ENCODE results near the gene STAC.

Gene STAC

GRCh38 chr3:36476286-36476942 lies 96.1 kb downstream of the STAC start:
- Mint-ChIP-seq H3K4me1 (ENCODE audit: low read depth) (no peaks in the 10 kb centered on the region), H3K27me3 (ENCODE audit: low read depth) (no peaks in the 10 kb centered on the region), H3K36me3 (ENCODE audit: low read depth) (no peaks in the 10 kb centered on the region), H3K9me3 (no peaks in the 10 kb centered on the region), H3K4me3 (no peak overlapping the region), H3K27ac (no peak overlapping the region)
- no peak for DNase-seq (ENCODE audit: low spot score)

GRCh38 chr3:36477655-36478054 lies 97.4 kb downstream of the STAC start:
- no peak for DNase-seq (ENCODE audit: low spot score)
- H3K9me3 Mint-ChIP-seq, result no peaks in the 10 kb centered on the region
- H3K36me3 Mint-ChIP-seq (ENCODE audit: low read depth), result no peaks in the 10 kb centered on the region
- H3K27ac Mint-ChIP-seq, result no peak overlapping the region
- H3K27me3 Mint-ChIP-seq (ENCODE audit: low read depth), result no peaks in the 10 kb centered on the region
- no peak overlapping the region for H3K4me3 Mint-ChIP-seq
- no peaks in the 10 kb centered on the region for H3K4me1 Mint-ChIP-seq (ENCODE audit: low read depth)

GRCh38 chr3:36480911-36481648 lies 100.8 kb downstream of the STAC start:
- H3K27me3 Mint-ChIP-seq (ENCODE audit: low read depth), result no peaks in the 10 kb centered on the region
- no peak overlapping the region for H3K27ac Mint-ChIP-seq
- H3K9me3 Mint-ChIP-seq, result no peaks in the 10 kb centered on the region
- no peak overlapping the region for H3K4me3 Mint-ChIP-seq
- no peak for DNase-seq (ENCODE audit: low spot score)
- no peaks in the 10 kb centered on the region for H3K36me3 Mint-ChIP-seq (ENCODE audit: low read depth)
- no peaks in the 10 kb centered on the region for H3K4me1 Mint-ChIP-seq (ENCODE audit: low read depth)

- Mint-ChIP-seq H3K4me3 (no peak overlapping the region), H3K36me3 (ENCODE audit: low read depth) (no peaks in the 10 kb centered on the region), H3K27ac (no peak overlapping the region), H3K27me3 (ENCODE audit: low read depth) (no peaks in the 10 kb centered on the region), H3K4me1 (ENCODE audit: low read depth) (no peaks in the 10 kb centered on the region), H3K9me3 (no peaks in the 10 kb centered on the region)
- DNase-seq (ENCODE audit: low spot score), result no peak
These were observed 102.0 kb downstream of the STAC start for GRCh38 chr3:36482256-36482655.

DNA sequence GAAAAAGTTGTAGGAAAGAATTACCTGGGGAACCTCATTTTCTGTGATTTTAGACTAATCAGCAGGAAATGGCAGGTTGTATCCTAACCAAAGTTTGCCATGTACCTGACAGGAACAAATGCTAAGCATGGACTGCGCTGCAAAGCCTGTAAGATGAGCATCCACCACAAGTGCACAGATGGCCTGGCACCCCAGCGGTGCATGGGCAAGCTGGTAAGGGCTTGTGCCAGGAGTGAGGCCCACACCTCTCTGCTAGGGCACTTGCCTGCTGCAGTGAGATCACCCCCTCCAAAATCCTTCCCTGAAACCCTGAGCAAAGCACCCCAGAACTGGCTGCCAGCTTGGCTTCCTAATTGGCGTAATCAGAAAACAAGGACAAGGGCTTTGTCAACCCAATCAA lies 102.6 kb downstream of the STAC start:
- DNase-seq (ENCODE audit: low spot score), result no peak
- Mint-ChIP-seq H3K27ac (no peak overlapping the region), H3K27me3 (ENCODE audit: low read depth) (no peaks in the 10 kb centered on the region), H3K4me3 (no peak overlapping the region), H3K36me3 (ENCODE audit: low read depth) (no peaks in the 10 kb centered on the region), H3K9me3 (no peaks in the 10 kb centered on the region), H3K4me1 (ENCODE audit: low read depth) (no peaks in the 10 kb centered on the region)

DNA sequence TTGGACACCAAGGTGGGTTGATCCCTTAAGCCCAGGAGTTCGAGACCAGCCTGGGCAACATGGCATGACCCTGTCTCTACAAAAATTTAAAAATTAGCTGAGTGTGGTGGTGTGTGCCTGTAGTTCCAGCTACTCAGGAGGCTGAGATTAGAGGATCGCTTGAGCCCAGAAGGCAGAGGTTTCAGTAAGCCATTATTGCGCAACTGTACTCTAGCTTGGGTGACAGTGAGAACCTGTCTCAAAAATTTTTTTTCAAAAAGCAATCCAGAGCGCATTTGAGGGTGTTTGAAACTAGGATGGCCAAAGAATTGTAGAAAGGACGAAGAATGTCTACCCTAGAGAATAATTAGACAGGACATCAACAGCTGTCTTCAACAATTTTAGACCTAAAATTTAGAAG lies 103.4 kb downstream of the STAC start:
- H3K27ac Mint-ChIP-seq, result no peak overlapping the region
- no peak for DNase-seq (ENCODE audit: low spot score)
- no peaks in the 10 kb centered on the region for H3K9me3 Mint-ChIP-seq
- H3K4me3 Mint-ChIP-seq, result no peak overlapping the region
- H3K4me1 Mint-ChIP-seq (ENCODE audit: low read depth), result no peaks in the 10 kb centered on the region
- no peaks in the 10 kb centered on the region for H3K27me3 Mint-ChIP-seq (ENCODE audit: low read depth)
- H3K36me3 Mint-ChIP-seq (ENCODE audit: low read depth), result no peaks in the 10 kb centered on the region

DNA sequence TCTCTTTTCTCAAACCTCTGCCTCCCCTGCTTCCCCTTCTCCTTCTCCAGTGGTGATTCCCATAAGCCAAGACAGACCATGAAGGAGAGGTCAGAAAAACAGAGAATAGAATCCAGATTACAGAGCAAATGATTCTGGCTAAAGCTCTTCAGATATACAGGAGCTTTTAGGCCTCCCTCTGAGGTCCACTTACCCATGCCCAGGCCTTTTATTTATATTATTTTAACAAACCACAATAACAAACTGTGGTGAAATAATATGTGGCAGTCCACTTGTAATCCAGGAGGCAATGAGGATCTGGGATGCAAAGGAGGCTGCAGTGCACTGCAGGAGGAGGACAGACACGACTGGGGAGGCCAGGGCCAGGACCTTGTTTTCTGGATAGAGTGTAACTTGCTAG lies 104.1 kb downstream of the STAC start:
- no peak overlapping the region for H3K27ac Mint-ChIP-seq
- H3K36me3 Mint-ChIP-seq (ENCODE audit: low read depth), result no peaks in the 10 kb centered on the region
- H3K27me3 Mint-ChIP-seq (ENCODE audit: low read depth), result no peaks in the 10 kb centered on the region
- DNase-seq (ENCODE audit: low spot score), result no peak
- no peaks in the 10 kb centered on the region for H3K9me3 Mint-ChIP-seq
- no peaks in the 10 kb centered on the region for H3K4me1 Mint-ChIP-seq (ENCODE audit: low read depth)
- H3K4me3 Mint-ChIP-seq, result no peak overlapping the region

DNA sequence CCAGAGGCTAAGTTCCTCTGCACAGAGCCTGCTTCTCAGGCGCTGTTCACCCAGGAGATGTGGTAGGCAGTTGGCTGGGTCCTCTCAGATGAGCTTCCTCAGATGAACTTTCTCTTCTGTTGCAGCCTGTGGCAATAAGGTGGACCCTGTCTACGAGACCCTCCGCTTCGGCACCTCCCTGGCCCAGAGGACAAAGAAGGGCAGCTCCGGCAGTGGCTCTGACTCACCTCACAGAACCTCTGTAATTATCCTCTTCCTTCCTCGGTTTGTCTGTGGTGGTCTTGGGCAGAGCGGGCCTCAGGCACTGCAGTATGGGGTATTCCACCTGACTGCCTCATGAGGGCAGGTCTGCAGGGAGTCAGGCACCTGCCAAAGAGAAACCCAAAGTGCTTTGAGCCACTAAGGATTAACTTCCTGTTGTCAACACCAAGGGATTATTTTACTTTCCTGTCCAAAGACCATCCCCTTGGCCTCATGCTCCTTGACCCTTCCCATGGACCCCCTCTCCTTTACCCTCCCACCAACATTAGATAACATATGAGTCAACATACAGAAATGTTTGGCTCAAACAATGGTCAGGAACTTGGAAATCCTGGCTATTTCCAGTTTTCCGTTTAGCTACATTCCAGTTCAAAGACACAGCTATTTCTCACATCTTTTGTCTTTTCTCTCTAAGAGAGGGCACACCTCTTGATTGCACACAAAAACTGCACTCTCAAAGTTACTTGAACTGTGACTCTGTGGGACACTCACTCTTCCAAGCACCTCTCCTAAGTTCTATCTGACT lies 105.9 kb downstream of the STAC start:
- Mint-ChIP-seq H3K9me3 (no peaks in the 10 kb centered on the region), H3K4me1 (ENCODE audit: low read depth) (no peaks in the 10 kb centered on the region), H3K36me3 (ENCODE audit: low read depth) (no peaks in the 10 kb centered on the region), H3K27ac (no peak overlapping the region), H3K27me3 (ENCODE audit: low read depth) (no peaks in the 10 kb centered on the region), H3K4me3 (no peak overlapping the region)
- no peak for DNase-seq (ENCODE audit: low spot score)

- H3K36me3 Mint-ChIP-seq (ENCODE audit: low read depth), result no peaks in the 10 kb centered on the region
- no peaks in the 10 kb centered on the region for H3K27me3 Mint-ChIP-seq (ENCODE audit: low read depth)
- H3K4me3 Mint-ChIP-seq, result no peak overlapping the region
- H3K4me1 Mint-ChIP-seq (ENCODE audit: low read depth), result no peaks in the 10 kb centered on the region
- no peaks in the 10 kb centered on the region for H3K9me3 Mint-ChIP-seq
- no peak for DNase-seq (ENCODE audit: low spot score)
- no peak overlapping the region for H3K27ac Mint-ChIP-seq
These were observed 107.3 kb downstream of the STAC start for GRCh38 chr3:36487616-36488015.

- no peak for DNase-seq (ENCODE audit: low spot score)
- Mint-ChIP-seq H3K4me1 (ENCODE audit: low read depth) (no peaks in the 10 kb centered on the region), H3K27ac (no peak overlapping the region), H3K36me3 (ENCODE audit: low read depth) (no peaks in the 10 kb centered on the region), H3K9me3 (no peaks in the 10 kb centered on the region), H3K4me3 (no peak overlapping the region), H3K27me3 (ENCODE audit: low read depth) (no peaks in the 10 kb centered on the region)
These were observed 107.9 kb downstream of the STAC start for GRCh38 chr3:36488077-36488789.

DNA sequence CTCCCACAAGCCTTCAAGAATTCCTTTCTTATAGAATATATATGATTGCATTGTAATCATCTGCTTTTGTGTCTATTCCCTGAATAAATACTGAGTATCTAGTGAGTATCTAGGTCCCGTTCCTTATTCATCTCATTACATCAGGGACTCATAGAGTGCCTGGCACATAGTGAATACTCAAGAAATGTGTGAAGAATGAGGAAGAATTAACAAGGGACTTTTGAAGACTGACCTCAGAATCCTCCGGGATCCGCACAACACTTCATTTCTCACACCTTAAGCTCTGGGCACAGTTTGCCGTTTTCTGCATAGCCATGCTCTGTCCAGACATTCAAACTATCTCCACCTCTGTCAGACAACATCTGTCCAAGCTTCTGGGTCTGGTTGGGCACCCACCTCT lies 108.8 kb downstream of the STAC start:
- H3K27me3 Mint-ChIP-seq (ENCODE audit: low read depth), result no peaks in the 10 kb centered on the region
- no peaks in the 10 kb centered on the region for H3K4me1 Mint-ChIP-seq (ENCODE audit: low read depth)
- H3K4me3 Mint-ChIP-seq, result no peak overlapping the region
- no peaks in the 10 kb centered on the region for H3K9me3 Mint-ChIP-seq
- no peak overlapping the region for H3K27ac Mint-ChIP-seq
- H3K36me3 Mint-ChIP-seq (ENCODE audit: low read depth), result no peaks in the 10 kb centered on the region
- no peak for DNase-seq (ENCODE audit: low spot score)

GRCh38 chr3:36489679-36490425 lies 109.5 kb downstream of the STAC start:
- Mint-ChIP-seq H3K4me1 (ENCODE audit: low read depth) (no peaks in the 10 kb centered on the region), H3K27ac (no peak overlapping the region), H3K4me3 (no peak overlapping the region), H3K9me3 (no peaks in the 10 kb centered on the region), H3K36me3 (ENCODE audit: low read depth) (no peaks in the 10 kb centered on the region), H3K27me3 (ENCODE audit: low read depth) (no peaks in the 10 kb centered on the region)
- no peak for DNase-seq (ENCODE audit: low spot score)

- Mint-ChIP-seq H3K27ac (no peak overlapping the region), H3K9me3 (no peaks in the 10 kb centered on the region), H3K4me3 (no peak overlapping the region), H3K27me3 (ENCODE audit: low read depth) (no peaks in the 10 kb centered on the region), H3K4me1 (ENCODE audit: low read depth) (no peaks in the 10 kb centered on the region), H3K36me3 (ENCODE audit: low read depth) (no peaks in the 10 kb centered on the region)
- no peak for DNase-seq (ENCODE audit: low spot score)
These were observed 112.7 kb downstream of the STAC start for GRCh38 chr3:36493051-36493450.
